Endothelial cell of umbilical vein (primary cell): ENCODE data around the gene FSTL4.

ENCODE experiments used
- EZH2 ChIP-seq: IDR thresholded peaks from 2 replicates; pipeline ENCODE4 v1.6.1; 2012; ENCODE audit warnings: borderline replicate concordance, low read depth, mild to moderate bottlenecking, moderate library complexity, low read length, inconsistent platforms; ENCODE audit not compliant: severe bottlenecking
- JUN ChIP-seq: IDR thresholded peaks from 2 replicates; pipeline ENCODE4 v1.6.1; 2011; ENCODE audit warnings: borderline replicate concordance, low read depth; ENCODE audit not compliant: insufficient read length, insufficient read depth
- MYC ChIP-seq: IDR thresholded peaks from one replicate; pipeline ENCODE4 v1.6.1; 2011; ENCODE audit warnings: mild to moderate bottlenecking, low read depth, low read length
- POLR2A ChIP-seq: IDR thresholded peaks from 2 replicates; pipeline ENCODE4 v1.6.1; 2012; ENCODE audit warnings: low read depth, mild to moderate bottlenecking, control low read depth, low read length
- POLR2AphosphoS5 ChIP-seq: IDR thresholded peaks from 2 replicates; pipeline ENCODE4 v1.6.1; 2012; ENCODE audit warnings: low read depth, mild to moderate bottlenecking, control low read depth, low read length, moderate library complexity; ENCODE audit not compliant: insufficient read depth
- TF ChIP-seq, protein P1 (sequence below), 2 donors: IDR thresholded peaks; 1 replicate in 1 of 2; 2 replicates in 1 of 2; pipeline ENCODE4 v1.5.1; 2011; ENCODE audit warnings: low read length in 2 of 2, mild to moderate bottlenecking in 2 of 2, moderate library complexity in 2 of 2, control low read depth in 1 of 2, inconsistent platforms in 1 of 2, low read depth in 1 of 2; ENCODE audit not compliant: insufficient read depth in 1 of 2; ENCODE audit errors: extremely low read depth in 1 of 2
- TF ChIP-seq, protein P2 (sequence below): IDR thresholded peaks from 2 replicates; pipeline ENCODE4 v1.6.1; 2011; ENCODE audit not compliant: insufficient read depth, insufficient read length

DNA sequence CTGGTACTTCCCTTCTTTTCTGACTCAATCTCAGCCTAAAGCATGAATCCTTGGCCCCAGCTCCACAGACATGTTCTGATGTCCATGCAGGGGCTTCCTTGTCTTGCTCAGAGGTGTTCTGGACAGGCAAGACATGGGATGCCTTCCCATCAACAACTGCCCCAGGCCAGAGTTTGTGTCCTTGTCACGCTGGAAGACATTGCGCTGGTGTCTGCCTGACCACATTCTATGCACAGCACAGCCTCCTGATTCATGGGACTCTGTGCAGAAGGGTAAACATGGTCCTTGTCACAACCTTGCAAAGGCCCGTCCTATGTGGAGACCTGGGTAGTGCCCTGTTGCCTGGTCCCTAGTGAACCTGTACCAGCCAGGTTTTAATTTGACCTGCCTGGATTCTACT is 212.2 kb downstream of the FSTL4 start:
- TF ChIP-seq, protein P1, sequence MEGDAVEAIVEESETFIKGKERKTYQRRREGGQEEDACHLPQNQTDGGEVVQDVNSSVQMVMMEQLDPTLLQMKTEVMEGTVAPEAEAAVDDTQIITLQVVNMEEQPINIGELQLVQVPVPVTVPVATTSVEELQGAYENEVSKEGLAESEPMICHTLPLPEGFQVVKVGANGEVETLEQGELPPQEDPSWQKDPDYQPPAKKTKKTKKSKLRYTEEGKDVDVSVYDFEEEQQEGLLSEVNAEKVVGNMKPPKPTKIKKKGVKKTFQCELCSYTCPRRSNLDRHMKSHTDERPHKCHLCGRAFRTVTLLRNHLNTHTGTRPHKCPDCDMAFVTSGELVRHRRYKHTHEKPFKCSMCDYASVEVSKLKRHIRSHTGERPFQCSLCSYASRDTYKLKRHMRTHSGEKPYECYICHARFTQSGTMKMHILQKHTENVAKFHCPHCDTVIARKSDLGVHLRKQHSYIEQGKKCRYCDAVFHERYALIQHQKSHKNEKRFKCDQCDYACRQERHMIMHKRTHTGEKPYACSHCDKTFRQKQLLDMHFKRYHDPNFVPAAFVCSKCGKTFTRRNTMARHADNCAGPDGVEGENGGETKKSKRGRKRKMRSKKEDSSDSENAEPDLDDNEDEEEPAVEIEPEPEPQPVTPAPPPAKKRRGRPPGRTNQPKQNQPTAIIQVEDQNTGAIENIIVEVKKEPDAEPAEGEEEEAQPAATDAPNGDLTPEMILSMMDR (IDR thresholded peaks at IDR 0.05; ENCODE audit: extremely low read depth in 1 of 2, insufficient read depth in 1 of 2, low read depth in 1 of 2, low read length in 2 of 2): no peak
- TF ChIP-seq POLR2AphosphoS5 (no peak), JUN (no peak), POLR2A (no peak), EZH2 (no peak), MYC (no peak)
- TF ChIP-seq, protein P2, sequence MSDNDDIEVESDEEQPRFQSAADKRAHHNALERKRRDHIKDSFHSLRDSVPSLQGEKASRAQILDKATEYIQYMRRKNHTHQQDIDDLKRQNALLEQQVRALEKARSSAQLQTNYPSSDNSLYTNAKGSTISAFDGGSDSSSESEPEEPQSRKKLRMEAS: no peak
